Measurements from ENCODE around the gene ACBD6. TPM values are rescaled to one million over a fixed set of nuclear protein-coding genes. Genes with fewer than 3 reads are reported as not detected.
"Not testable (repeated sequence)": the region's sequence is repeated elsewhere in the genome, so short reads cannot be mapped to it uniquely, and the experiment has no call there.

Gene ACBD6
- total RNA-seq, 1 donor: 66.2 TPM

GRCh38 chr1:180497826-180498225 is 4.6 kb downstream of the ACBD6 start:
- DNase-seq (ENCODE audit: low read depth in 2 of 3, low spot score in 2 of 3): no peak

- peak in 2 of 3 donors; percentile 42 to 69 for DNase-seq (ENCODE audit: low read depth in 2 of 3, low spot score in 2 of 3)
Observed at GRCh38 chr1:180494370-180494769, 8.0 kb downstream of the ACBD6 start.

GRCh38 chr1:180489976-180490375 is 12.4 kb downstream of the ACBD6 start:
- DNase-seq (ENCODE audit: low read depth in 2 of 3, low spot score in 2 of 3): no peak

- DNase-seq (ENCODE audit: low read depth in 2 of 3, low spot score in 2 of 3): no peak
Observed at GRCh38 chr1:180489313-180489712, 13.1 kb downstream of the ACBD6 start.

- no peak for DNase-seq (ENCODE audit: low read depth in 2 of 3, low spot score in 2 of 3)
Observed at GRCh38 chr1:180488661-180489060, 13.7 kb downstream of the ACBD6 start.

- DNase-seq (ENCODE audit: low read depth in 2 of 3, low spot score in 2 of 3): no peak
Observed at GRCh38 chr1:180486092-180486491, 16.3 kb downstream of the ACBD6 start.

GRCh38 chr1:180484490-180484889 is 17.9 kb downstream of the ACBD6 start:
- DNase-seq (ENCODE audit: low read depth in 2 of 3, low spot score in 2 of 3): no peak

GRCh38 chr1:180482425-180483275 is 19.7 kb downstream of the ACBD6 start:
- peak; percentile 13 to 75 (median 42) for DNase-seq (ENCODE audit: low read depth in 2 of 3, low spot score in 2 of 3)

GRCh38 chr1:180470031-180470430 is 32.3 kb downstream of the ACBD6 start:
- no peak for DNase-seq (ENCODE audit: low read depth in 2 of 3, low spot score in 2 of 3)

- DNase-seq (ENCODE audit: low read depth in 2 of 3, low spot score in 2 of 3): no peak
Observed at GRCh38 chr1:180468311-180468710, 34.1 kb downstream of the ACBD6 start.

GRCh38 chr1:180462102-180462501 is 40.3 kb downstream of the ACBD6 start:
- DNase-seq (ENCODE audit: low read depth in 2 of 3, low spot score in 2 of 3): peak in 1 of 3 donors; percentile 24

- DNase-seq (ENCODE audit: low read depth in 2 of 3, low spot score in 2 of 3): not testable (repeated sequence)
Observed at GRCh38 chr1:180461682-180462081, 40.7 kb downstream of the ACBD6 start.

GRCh38 chr1:180458807-180459206 is 43.6 kb downstream of the ACBD6 start:
- no peak for DNase-seq (ENCODE audit: low read depth in 2 of 3, low spot score in 2 of 3)

GRCh38 chr1:180456191-180456590 is 46.2 kb downstream of the ACBD6 start:
- no peak for DNase-seq (ENCODE audit: low read depth in 2 of 3, low spot score in 2 of 3)

GRCh38 chr1:180451504-180451903 is 50.9 kb downstream of the ACBD6 start:
- no peak for DNase-seq (ENCODE audit: low read depth in 2 of 3, low spot score in 2 of 3)

- no peak for DNase-seq (ENCODE audit: low read depth in 2 of 3, low spot score in 2 of 3)
Observed at GRCh38 chr1:180444522-180444921, 57.9 kb downstream of the ACBD6 start.

GRCh38 chr1:180440335-180440734 is 62.0 kb downstream of the ACBD6 start:
- no peak for DNase-seq (ENCODE audit: low read depth in 2 of 3, low spot score in 2 of 3)

- DNase-seq (ENCODE audit: low read depth in 2 of 3, low spot score in 2 of 3): no peak
Observed at GRCh38 chr1:180435566-180435965, 66.8 kb downstream of the ACBD6 start.

- no peak for DNase-seq (ENCODE audit: low read depth in 2 of 3, low spot score in 2 of 3)
Observed at GRCh38 chr1:180433873-180434272, 68.5 kb downstream of the ACBD6 start.

GRCh38 chr1:180431683-180432082 is 70.7 kb downstream of the ACBD6 start:
- DNase-seq (ENCODE audit: low read depth in 2 of 3, low spot score in 2 of 3): no peak

- DNase-seq (ENCODE audit: low read depth in 2 of 3, low spot score in 2 of 3): no peak
Observed at GRCh38 chr1:180428782-180429695, 73.3 kb downstream of the ACBD6 start.

- DNase-seq (ENCODE audit: low read depth in 2 of 3, low spot score in 2 of 3): no peak
Observed at GRCh38 chr1:180425952-180426351, 76.4 kb downstream of the ACBD6 start.
